GM19023 (cell line): ENCODE results near the gene UFSP2.

Experiments used
- ATAC-seq: cut with Tn5 transposase; IDR thresholded peaks from one replicate; pipeline ENCODE4 v1.9.1; 2021; ENCODE audit warnings: mild to moderate bottlenecking, moderate library complexity; ENCODE audit not compliant: unreplicated experiment

UFSP2 gene

GRCh38 chr4:185357733-185358440 lies 67.9 kb downstream of the UFSP2 start:
- no peak for ATAC-seq

GRCh38 chr4:185357211-185357610 lies 68.6 kb downstream of the UFSP2 start:
- no peak for ATAC-seq

- ATAC-seq = no peak
These were observed 73.0 kb downstream of the UFSP2 start for GRCh38 chr4:185352741-185353140.

GRCh38 chr4:185352202-185352601 lies 73.6 kb downstream of the UFSP2 start:
- no peak for ATAC-seq

- ATAC-seq = no peak
These were observed 74.1 kb downstream of the UFSP2 start for GRCh38 chr4:185351691-185352090.
